Activated naive CD4-positive, alpha-beta T cell treated with Interleukin-2 at 50 U/mL for 16 hours (primary cell): Measurements from ENCODE around the gene OCEL1.
A peak's percentile ranks its signal among the peaks of the same experiment; 100 is the strongest.
"Not testable (repeated sequence)": the region's sequence is repeated elsewhere in the genome, so short reads cannot be mapped to it uniquely, and the experiment has no call there.

Experiments used
- DNase-seq: peaks from one replicate; pipeline ENCODE4 v3.0.0-alpha.2; 2020

The OCEL1 gene

GRCh38 chr19:17266589-17266974 lies 40.6 kb downstream of the OCEL1 start:
- no peak for DNase-seq

GRCh38 chr19:17266975-17267788 lies 41.2 kb downstream of the OCEL1 start, which contains the start of gene BABAM1:
BABAM1 (plus strand) TSS chr19:17267443; CDS start chr19:17268807, 1,364 bp downstream.
- DNase-seq: peak; percentile 95

DNA sequence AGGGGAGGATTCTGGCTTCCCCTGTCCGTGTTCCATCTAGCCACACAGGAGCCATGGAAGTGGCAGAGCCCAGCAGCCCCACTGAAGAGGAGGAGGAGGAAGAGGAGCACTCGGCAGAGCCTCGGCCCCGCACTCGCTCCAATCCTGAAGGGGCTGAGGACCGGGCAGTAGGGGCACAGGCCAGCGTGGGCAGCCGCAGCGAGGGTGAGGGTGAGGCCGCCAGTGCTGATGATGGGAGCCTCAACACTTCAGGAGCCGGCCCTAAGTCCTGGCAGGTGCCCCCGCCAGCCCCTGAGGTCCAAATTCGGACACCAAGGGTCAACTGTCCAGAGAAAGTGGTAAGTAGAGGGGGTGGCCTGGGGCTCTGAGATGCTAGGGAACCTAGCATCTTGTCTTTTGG lies 42.7 kb downstream of the OCEL1 start:
- DNase-seq: no peak

GRCh38 chr19:17274892-17275291 lies 48.9 kb downstream of the OCEL1 start:
- DNase-seq: not testable (repeated sequence)

DNA sequence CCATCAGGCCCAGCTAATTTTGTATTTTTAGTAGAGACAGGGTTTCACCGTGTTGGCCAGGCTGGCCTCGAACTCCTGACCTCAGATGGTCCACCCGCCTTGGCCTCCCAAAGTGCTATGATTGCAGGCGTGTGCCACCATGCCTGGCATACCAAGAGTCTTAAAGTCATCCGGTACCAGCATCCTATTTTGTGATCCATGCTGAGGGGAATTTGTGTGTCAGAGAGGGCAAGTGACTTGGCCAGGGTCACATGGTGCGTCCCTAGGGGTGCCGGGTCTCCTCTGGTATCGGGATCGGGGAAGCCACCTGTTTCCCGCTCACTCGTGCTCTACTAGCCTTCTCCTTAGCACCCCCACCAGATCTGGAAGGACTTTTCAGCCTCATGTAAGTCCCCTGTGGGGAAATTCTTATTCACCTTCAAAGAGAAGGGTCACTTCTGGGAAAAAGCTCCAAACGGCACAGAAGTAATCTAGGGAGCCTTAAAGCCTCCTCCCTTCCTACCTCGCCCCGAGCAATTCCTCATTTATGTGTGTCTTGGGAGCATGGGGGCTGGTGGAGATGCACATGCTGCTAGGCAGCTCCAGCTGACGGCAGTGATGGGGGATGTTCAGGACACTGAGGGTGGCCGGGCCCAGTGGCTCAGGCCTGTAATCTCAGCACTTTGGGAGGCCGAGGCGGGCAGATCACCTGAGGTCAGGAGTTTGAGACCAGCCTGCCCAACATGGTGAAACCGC lies 49.6 kb downstream of the OCEL1 start:
- DNase-seq: no peak
